ENCODE results near the gene FARSA. TPM values are rescaled to one million over a fixed set of nuclear protein-coding genes. Genes with fewer than 3 reads are reported as not detected.
"Not testable (repeated sequence)": the region's sequence is repeated elsewhere in the genome, so short reads cannot be mapped to it uniquely, and the experiment has no call there.

FARSA gene
- total and polyA plus RNA-seq, 10 of the 15 experiments (the other 5 are each of a cell fraction or from before 2014, with no cell fraction given): 20.3 to 212 (median 76.4) TPM

GRCh38 chr19:12959481-12959880, 26.0 kb upstream of the FARSA start:
- no peak overlapping the region for H3K9ac ChIP-seq (ENCODE audit: control insufficient read depth, insufficient read depth, low read length)
- RAD21 ChIA-PET (ENCODE audit: unreplicated experiment): no interaction called here
- in situ Hi-C loops (cut with MboI): no loop called here
- SMC1A ChIA-PET (ENCODE audit: uncharacterized antibody, unreplicated experiment): interaction anchor here (0.9 to 1.1 kb wide), 2 partner anchors 20 to 47 kb away, joined by 3 read pairs; no protein-coding TSS in a partner anchor
- H3K36me3 ChIP-seq (ENCODE audit: control insufficient read depth in 2 of 2, insufficient read depth in 2 of 2, low read length in 1 of 2): no peaks in the 10 kb centered on the region
- no peak overlapping the region for H3K4me2 ChIP-seq (ENCODE audit: control insufficient read depth, insufficient read depth)
- FAIRE-seq (no peak), ATAC-seq (no peak), DNase-seq (ENCODE audit: low read depth, low spot score) (no peak)
- peaks cover 25% of the 10 kb centered on the region for H3K79me2 ChIP-seq (ENCODE audit: control insufficient read depth, insufficient read depth, low read length)
- no peak overlapping the region for H3K4me3 ChIP-seq
- no peak overlapping the region for H3K27ac ChIP-seq (ENCODE audit: control insufficient read depth, insufficient read depth)
- POLR2A ChIA-PET: interaction anchor here (0.6 kb wide), 1 partner anchor 20 kb away, joined by 3 read pairs; no protein-coding TSS in a partner anchor
- H3K4me1 ChIP-seq (ENCODE audit: control insufficient read depth, insufficient read depth, low read length): peaks cover 8% of the 10 kb centered on the region
- TF ChIP-seq GATAD2B (conservative IDR thresholded peaks at IDR 0.05; ENCODE audit: low read depth) (no peak), RAD51 (IDR thresholded peaks at IDR 0.05) (no peak), CHD1 (IDR thresholded peaks at IDR 0.05; ENCODE audit: low read depth, low read length) (no peak), HDAC6 (IDR thresholded peaks at IDR 0.05; ENCODE audit: unreplicated experiment) (no peak), FOXM1 (IDR thresholded peaks at IDR 0.05; ENCODE audit: low read depth, low read length) (no peak), TCF7 (IDR thresholded peaks at IDR 0.05; ENCODE audit: borderline replicate concordance) (no peak), POLR2AphosphoS2 (IDR thresholded peaks at IDR 0.05; ENCODE audit: low read depth, low read length) (no peak)
- no peaks in the 10 kb centered on the region for H4K20me1 ChIP-seq (ENCODE audit: control insufficient read depth, insufficient read depth)
- no TSS peak for BruUV-seq (replicated peaks)
- intact Hi-C loops (cut with micrococcal nuclease; ENCODE audit: unreplicated experiment): no loop called here
- no peaks in the 10 kb centered on the region for H3K9me3 ChIP-seq (replicated peaks; ENCODE audit: control insufficient read depth, insufficient read depth, low read length)
- CTCF ChIA-PET: interaction anchor here (0.6 to 1.6 kb wide), 3 partner anchors 40 to 86 kb away, joined by 3 to 6 read pairs (median 3); partner anchors contain the start of gene SYCE2
- no peaks in the 10 kb centered on the region for H3K27me3 ChIP-seq (replicated peaks in 1 of 2; ENCODE audit: control insufficient read depth in 2 of 2, insufficient read depth in 2 of 2, low read length in 1 of 2)
- H2AFZ ChIP-seq (ENCODE audit: control insufficient read depth, low read depth, low read length): no peak overlapping the region
- WGBS (ENCODE audit: insufficient coverage, insufficient replicate concordance, low lambda C conversion rate, missing lambda C conversion rate): 9% methylated on average over 6 of the region's 6 CpGs

DNA sequence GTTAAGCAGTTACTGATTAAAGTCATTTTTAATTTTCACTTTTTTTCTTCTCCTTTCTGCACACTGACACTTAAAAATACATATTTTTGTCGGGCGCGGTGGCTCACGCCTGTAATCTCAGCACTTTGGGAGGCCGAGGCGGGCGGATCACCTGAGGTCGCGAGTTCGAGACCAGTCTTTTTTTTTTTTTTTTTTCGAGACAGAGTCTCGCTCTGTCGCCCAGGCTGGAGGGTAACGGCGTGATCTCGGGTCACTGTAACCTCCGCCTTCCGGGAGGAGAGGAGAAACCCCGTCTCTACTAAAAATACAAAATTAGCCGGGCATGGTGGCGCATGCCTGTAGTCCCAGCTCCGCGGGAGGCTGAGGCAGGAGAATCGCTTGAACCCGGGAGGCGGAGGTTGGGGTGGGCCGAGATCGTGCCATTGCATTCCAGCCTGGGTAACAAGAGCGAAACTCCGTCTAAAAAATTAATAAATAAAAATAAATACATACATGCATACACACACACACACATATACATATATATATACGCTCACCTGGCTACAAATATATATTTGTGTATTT, 24.0 kb upstream of the FARSA start:
- ATAC-seq: peak; percentile 22
- H3K4me3 ChIP-seq: peak overlapping the region; percentile 78
- H4K20me1 ChIP-seq (ENCODE audit: control insufficient read depth, insufficient read depth); H3K9me3 ChIP-seq (replicated peaks; ENCODE audit: control insufficient read depth, insufficient read depth, low read length); FAIRE-seq; in situ Hi-C loops (cut with MboI); DNase-seq (ENCODE audit: low read depth, low spot score); H3K27me3 ChIP-seq (replicated peaks in 1 of 2; ENCODE audit: control insufficient read depth in 2 of 2, insufficient read depth in 2 of 2, low read length in 1 of 2); H3K36me3 ChIP-seq (ENCODE audit: control insufficient read depth in 2 of 2, insufficient read depth in 2 of 2, low read length in 1 of 2); BruUV-seq (replicated peaks); RAD21 ChIA-PET (ENCODE audit: unreplicated experiment); intact Hi-C loops (cut with micrococcal nuclease; ENCODE audit: unreplicated experiment): not testable (repeated sequence)
- peaks cover 32% of the 10 kb centered on the region for H3K79me2 ChIP-seq (ENCODE audit: control insufficient read depth, insufficient read depth, low read length)
- H2AFZ ChIP-seq (ENCODE audit: control insufficient read depth, low read depth, low read length): peak overlapping the region; percentile 94
- peak overlapping the region; percentile 80 for H3K9ac ChIP-seq (ENCODE audit: control insufficient read depth, insufficient read depth, low read length)
- ChIA-PET POLR2A (interaction anchor here (0.7 to 1.9 kb wide), 4 partner anchors 20 to 174 kb away, joined by 3 to 5 read pairs (median 3); partner anchors contain the start of gene CALR), CTCF (interaction anchor here (4.6 kb wide), 1 partner anchor 8 kb away, joined by 40 read pairs; no protein-coding TSS in a partner anchor), SMC1A (ENCODE audit: uncharacterized antibody, unreplicated experiment) (interaction anchor here (0.6 to 1.8 kb wide), 3 partner anchors 8 to 90 kb away, joined by 3 to 6 read pairs (median 4); partner anchors contain the start of gene GCDH)
- H3K4me2 ChIP-seq (ENCODE audit: control insufficient read depth, insufficient read depth): peak overlapping the region; percentile 85
- peak overlapping the region; percentile 71 for H3K27ac ChIP-seq (ENCODE audit: control insufficient read depth, insufficient read depth)
- H3K4me1 ChIP-seq (ENCODE audit: control insufficient read depth, insufficient read depth, low read length): peaks cover 11% of the 10 kb centered on the region
- 6% methylated on average over 24 of the region's 31 CpGs for WGBS (ENCODE audit: insufficient coverage, insufficient replicate concordance, low lambda C conversion rate, missing lambda C conversion rate)
- peak; percentile 57; the same call in 1 of the 2 replicates for TF ChIP-seq ZBTB40 (IDR thresholded peaks at IDR 0.05; ENCODE audit: borderline replicate concordance)
- TF ChIP-seq RUNX3 (IDR thresholded peaks at IDR 0.05; ENCODE audit: low read length): 0 out of 2 replicates have a peak, but pooled peaks have one; percentile 12
- TF ChIP-seq ZNF217 (IDR thresholded peaks at IDR 0.05): peak; percentile 56; the same call in 1 of the 2 replicates
- 0 out of 2 replicates have a peak, but pooled peaks have one; percentile 56 for TF ChIP-seq CHD1 (IDR thresholded peaks at IDR 0.05; ENCODE audit: low read depth, low read length)
- 0 out of 2 replicates have a peak, but pooled peaks have one; percentile 60 for TF ChIP-seq NBN (IDR thresholded peaks at IDR 0.05)
- TF ChIP-seq ATF7 (IDR thresholded peaks at IDR 0.05; ENCODE audit: low read depth): 0 out of 2 replicates have a peak, but pooled peaks have one; percentile 17
- peak; percentile 80 for TF ChIP-seq ZNF384 (IDR thresholded peaks at IDR 0.05; ENCODE audit: borderline replicate concordance, low read depth, low read length)
- peak; percentile 27; the same call in 1 of the 2 replicates for TF ChIP-seq PML (IDR thresholded peaks at IDR 0.05; ENCODE audit: low read length)

Data from GM12878 (cell line).